A673 (cell line): Measurements from ENCODE around the gene BDNF.

Experiments used
- CTCF ChIP-seq: fragments of 300-800, 200-600 bp; sonication (generic); conservative IDR thresholded peaks from 2 replicates; pipeline ENCODE4 v1.5.1; 2017; ENCODE audit warnings: low read depth, mild to moderate bottlenecking, antibody characterized with exemption, low read length, moderate library complexity, mixed read lengths
- EZH2 ChIP-seq: fragments of 200-600 bp; sonication (generic); IDR thresholded peaks from 2 replicates; pipeline ENCODE4 v1.6.1; 2017; ENCODE audit warnings: borderline replicate concordance, low read depth, mild to moderate bottlenecking, mixed read lengths, antibody characterized with exemption, low read length; ENCODE audit not compliant: poor library complexity, severe bottlenecking

- no peak for TF ChIP-seq CTCF
- no peak for TF ChIP-seq EZH2
Measured at GRCh38 chr11:27735281-27735680, 35.0 kb upstream of the BDNF start.
